ENCODE data around the gene MSI2. TPM values are rescaled to one million over a fixed set of nuclear protein-coding genes. Genes with fewer than 3 reads are reported as not detected.
A peak's percentile ranks its signal among the peaks of the same experiment; 100 is the strongest.

The MSI2 gene
- total and polyA plus RNA-seq, 8 donors = 35.0 to 49.5 (median 47.5) TPM

DNA sequence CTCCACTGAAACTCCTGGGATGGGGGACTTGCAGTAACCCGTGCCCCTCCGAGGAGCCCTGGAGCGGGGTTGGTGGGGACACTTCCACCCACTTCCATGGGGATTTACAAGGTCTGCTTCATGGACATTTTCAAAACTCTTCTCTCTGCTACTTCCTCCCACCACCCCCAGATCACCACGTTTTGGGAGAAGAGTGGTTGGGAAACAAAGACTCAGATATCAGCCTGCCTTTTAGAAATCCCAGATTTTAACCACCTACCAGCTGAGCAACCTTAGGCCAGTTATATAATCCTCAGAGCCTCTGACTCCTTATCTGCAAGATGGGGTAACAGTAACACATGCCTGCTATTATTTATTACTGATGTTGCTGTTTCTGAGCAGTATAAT is 304.0 kb downstream of the MSI2 start:
- ATAC-seq (no peak), DNase-seq (no peak)
- Histone ChIP-seq H3K9me3 (no peaks in the 10 kb centered on the region), H3K36me3 (no peaks in the 10 kb centered on the region), H3K4me1 (no peaks in the 10 kb centered on the region), H3K27me3 (no peaks in the 10 kb centered on the region), H3K4me3 (no peak overlapping the region), H3K27ac (no peak overlapping the region)
- TF ChIP-seq, protein P1, sequence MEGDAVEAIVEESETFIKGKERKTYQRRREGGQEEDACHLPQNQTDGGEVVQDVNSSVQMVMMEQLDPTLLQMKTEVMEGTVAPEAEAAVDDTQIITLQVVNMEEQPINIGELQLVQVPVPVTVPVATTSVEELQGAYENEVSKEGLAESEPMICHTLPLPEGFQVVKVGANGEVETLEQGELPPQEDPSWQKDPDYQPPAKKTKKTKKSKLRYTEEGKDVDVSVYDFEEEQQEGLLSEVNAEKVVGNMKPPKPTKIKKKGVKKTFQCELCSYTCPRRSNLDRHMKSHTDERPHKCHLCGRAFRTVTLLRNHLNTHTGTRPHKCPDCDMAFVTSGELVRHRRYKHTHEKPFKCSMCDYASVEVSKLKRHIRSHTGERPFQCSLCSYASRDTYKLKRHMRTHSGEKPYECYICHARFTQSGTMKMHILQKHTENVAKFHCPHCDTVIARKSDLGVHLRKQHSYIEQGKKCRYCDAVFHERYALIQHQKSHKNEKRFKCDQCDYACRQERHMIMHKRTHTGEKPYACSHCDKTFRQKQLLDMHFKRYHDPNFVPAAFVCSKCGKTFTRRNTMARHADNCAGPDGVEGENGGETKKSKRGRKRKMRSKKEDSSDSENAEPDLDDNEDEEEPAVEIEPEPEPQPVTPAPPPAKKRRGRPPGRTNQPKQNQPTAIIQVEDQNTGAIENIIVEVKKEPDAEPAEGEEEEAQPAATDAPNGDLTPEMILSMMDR (IDR thresholded peaks at IDR 0.05) = no peak
- intact Hi-C loops (cut with DNase I) = no loop called here

DNA sequence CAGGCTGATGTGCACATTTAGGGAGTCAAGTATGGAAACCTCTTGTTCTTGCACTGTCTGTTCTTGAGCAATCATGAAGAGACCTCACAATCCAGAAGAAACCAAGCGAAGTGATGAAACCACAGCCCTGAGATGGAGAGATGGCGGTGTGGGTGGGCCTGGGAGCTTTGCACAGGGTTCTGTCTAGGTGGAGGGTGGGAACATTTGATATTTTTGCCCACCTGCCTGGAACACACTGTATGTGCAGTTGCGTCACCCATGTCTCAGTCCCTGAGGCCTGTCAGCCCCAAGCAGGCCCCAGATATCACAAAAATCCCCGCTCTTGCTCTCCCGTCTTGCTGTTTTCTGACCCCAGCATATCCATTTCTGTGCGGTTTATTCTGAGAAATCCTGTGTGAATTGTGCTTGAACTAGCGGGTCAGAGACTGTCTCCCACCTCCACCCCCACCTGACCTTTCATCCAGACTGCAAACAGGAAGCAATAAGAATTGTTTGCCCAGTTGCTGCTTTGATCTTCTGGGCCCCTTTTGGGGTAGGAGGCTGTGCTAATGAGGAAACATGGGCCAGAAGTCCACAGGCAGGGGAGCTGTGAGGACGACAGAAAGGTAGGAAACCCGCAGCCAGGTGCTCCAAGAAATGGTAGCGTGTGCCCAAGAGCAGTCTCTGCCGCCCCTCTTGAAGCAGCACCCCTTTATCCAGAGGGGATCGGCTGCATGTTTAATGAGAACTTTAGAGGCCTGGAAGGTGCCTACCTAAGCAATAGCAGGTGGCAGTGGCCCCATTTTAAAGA is 304.9 kb downstream of the MSI2 start:
- no peak overlapping the region for H3K27ac ChIP-seq
- no peaks in the 10 kb centered on the region for H3K4me1 ChIP-seq
- ATAC-seq = no peak
- H3K9me3 ChIP-seq = no peaks in the 10 kb centered on the region
- no peaks in the 10 kb centered on the region for H3K27me3 ChIP-seq
- H3K36me3 ChIP-seq = no peaks in the 10 kb centered on the region
- no peak for DNase-seq
- no peak overlapping the region for H3K4me3 ChIP-seq
- TF ChIP-seq, protein P1 (IDR thresholded peaks at IDR 0.05) = no peak
- intact Hi-C loops (cut with DNase I) = no loop called here

DNA sequence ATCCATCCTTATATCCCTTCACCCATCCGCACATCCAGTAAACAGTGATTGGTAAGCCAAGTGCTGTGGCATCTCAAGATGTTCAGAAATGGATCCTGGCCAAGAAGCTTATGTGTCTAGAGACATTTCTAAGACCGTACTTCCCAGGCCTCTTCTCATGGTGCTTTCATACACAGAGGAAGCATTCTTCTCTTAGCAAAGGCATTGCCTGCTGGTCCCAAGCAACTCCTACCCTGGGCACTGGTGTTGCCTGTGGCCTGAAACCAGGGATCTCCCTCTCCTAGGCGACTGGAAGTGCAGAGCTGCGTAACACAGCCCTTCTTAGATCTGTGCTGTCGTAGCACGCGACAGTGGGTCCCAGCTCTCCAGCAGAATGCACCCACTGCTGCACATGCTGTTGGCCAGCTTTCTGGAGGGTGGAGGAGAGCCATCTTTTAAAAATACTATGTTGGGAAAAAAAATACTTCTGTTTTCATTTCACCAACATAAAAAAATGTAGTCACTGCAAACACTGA is 305.9 kb downstream of the MSI2 start:
- intact Hi-C loops (cut with DNase I) = no loop called here
- peak in 1 of 4 donors; percentile 37 for DNase-seq

DNA sequence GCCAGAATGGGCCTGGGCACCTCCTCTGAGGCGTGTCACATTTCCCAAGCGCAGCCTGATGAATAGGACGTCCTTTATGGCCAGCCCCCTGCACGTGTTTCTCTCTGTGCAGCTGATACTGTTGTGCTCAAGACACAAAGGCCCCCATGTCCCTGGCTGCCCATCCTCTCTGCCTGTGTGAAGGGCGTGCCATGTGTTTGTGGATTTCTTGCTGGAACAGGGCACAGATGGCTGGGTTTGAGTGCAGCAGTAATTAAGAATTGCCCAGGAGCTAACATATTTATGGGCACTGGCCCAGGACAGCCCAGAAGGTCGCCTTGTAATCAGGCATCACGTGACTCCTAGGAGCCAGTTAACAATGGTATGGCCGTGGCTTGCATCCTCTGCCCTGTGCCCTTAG is 307.6 kb downstream of the MSI2 start:
- Histone ChIP-seq H3K9me3 (no peaks in the 10 kb centered on the region), H3K27me3 (no peaks in the 10 kb centered on the region), H3K27ac (no peak overlapping the region), H3K36me3 (no peaks in the 10 kb centered on the region), H3K4me1 (no peaks in the 10 kb centered on the region), H3K4me3 (no peak overlapping the region)
- TF ChIP-seq, protein P1 (IDR thresholded peaks at IDR 0.05) = no peak
- DNase-seq (no peak), ATAC-seq (no peak)
- intact Hi-C loops (cut with DNase I) = no loop called here

More for the DNA sequence above, 305.9 kb downstream of the MSI2 start:
- Histone ChIP-seq H3K27ac (no peak overlapping the region), H3K36me3 (no peaks in the 10 kb centered on the region), H3K4me3 (no peak overlapping the region), H3K27me3 (no peaks in the 10 kb centered on the region), H3K9me3 (no peaks in the 10 kb centered on the region), H3K4me1 (no peaks in the 10 kb centered on the region)
- ATAC-seq = no peak
- TF ChIP-seq, protein P1 (IDR thresholded peaks at IDR 0.05) = no peak

DNA sequence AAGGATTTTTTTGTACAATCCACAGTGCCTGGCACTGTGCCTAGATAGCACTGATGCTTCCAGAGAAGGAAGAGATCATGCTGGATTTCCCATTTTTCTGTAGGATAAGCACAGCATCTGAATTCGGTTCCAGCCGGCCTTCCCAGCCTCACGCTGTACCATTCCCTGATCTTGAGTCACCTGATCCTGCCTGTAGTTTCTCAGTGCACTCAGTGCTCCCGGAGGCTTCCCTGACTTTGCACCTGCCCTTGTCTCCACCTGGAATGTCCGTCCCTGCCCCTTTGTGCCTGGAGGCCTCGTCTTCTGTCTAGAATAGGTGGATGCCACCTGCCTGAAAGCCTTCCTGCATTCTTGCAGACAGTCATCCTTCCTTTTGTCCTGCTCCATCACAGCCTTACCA is 308.9 kb downstream of the MSI2 start:
- Histone ChIP-seq H3K27me3 (no peaks in the 10 kb centered on the region), H3K4me3 (no peak overlapping the region), H3K27ac (no peak overlapping the region), H3K4me1 (no peaks in the 10 kb centered on the region), H3K36me3 (no peaks in the 10 kb centered on the region), H3K9me3 (no peaks in the 10 kb centered on the region)
- TF ChIP-seq, protein P1 (IDR thresholded peaks at IDR 0.05) = no peak
- intact Hi-C loops (cut with DNase I) = no loop called here
- DNase-seq (no peak), ATAC-seq (no peak)

Data from left lung (tissue), 10 donors.